Stimulated activated naive CD4-positive, alpha-beta T cell (primary cell): ENCODE data around the gene GRIN2B.

Experiments
- DNase-seq, 6 experiments: peaks; one replicate each; lab custom pipeline; 2025; lab: John Stamatoyannopoulos, UW

The GRIN2B gene

DNA sequence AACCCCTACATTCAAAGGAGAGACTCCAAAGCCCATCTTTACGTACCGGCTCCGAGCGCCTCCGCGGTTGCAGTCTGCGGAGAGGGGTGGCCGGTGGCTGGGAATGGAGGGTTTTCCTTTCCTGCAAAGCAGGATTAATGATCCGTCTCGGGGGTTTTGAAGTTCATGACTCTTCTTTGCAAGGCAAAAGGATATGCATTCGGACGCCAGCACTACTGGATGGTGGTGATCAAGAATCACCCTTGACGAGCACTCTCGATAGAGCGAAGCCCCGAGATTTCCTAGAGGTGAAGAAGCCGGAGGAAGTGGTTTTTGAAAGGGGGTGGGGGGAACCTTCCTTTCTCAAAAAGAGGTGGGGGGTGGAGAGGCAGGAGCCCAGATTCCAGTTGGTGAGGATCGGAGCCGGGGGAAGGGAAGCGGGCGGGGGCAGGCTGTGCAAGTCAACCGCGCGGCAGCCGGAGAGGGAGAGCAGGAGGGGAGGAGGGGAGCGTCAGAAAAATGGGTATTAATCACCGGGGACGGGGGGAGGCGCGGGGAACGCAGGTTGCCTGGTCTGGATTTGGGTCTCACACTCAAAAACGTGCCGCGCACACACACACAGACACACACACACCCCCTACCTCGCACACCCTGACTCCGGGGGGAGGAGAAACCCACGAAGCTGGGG lies at the start of gene GRIN2B:
Gene GRIN2B (minus strand): TSS at position 307 of the 667 bp plus-strand sequence. CDS start 115,394 bp downstream, outside the sequence.
- DNase-seq, result no peak

DNA sequence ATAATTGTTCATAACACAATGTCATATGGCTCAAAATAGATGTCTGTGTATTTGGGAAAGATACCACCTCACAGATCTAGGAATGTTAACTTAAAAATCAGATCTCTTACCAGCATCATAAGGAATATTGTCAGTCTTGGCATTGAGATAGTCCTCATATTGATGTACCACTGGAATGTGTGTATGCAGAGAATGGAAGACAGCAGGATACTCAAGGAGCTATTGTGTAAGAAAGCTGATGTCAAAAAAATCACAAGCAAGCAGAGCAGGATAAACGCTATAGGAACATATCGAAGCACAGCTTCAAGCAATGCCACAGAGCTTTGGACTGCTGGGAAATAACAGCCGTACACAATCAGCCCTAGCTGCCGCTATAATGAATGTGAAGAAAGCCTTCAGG lies 45.1 kb upstream of the GRIN2B start:
- no peak for DNase-seq

DNA sequence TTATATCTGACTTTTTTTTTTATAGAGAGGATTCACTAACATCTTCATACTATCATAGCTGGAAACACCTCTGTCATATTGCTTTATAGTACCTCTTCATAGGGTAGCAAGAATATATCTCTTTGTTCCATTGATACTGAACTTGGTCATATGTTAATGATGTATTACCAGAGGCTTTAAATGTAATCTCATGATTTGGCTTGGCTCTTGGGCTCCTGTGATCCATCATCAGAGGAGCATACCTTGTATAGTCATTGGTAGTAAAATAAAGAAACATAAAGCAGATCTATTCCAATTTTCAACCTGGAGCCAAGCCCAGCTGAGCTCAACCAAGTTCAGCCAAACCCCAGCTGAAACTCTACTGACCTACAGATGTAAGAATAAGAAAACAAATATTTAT lies 43.2 kb upstream of the GRIN2B start:
- DNase-seq, result no peak

DNA sequence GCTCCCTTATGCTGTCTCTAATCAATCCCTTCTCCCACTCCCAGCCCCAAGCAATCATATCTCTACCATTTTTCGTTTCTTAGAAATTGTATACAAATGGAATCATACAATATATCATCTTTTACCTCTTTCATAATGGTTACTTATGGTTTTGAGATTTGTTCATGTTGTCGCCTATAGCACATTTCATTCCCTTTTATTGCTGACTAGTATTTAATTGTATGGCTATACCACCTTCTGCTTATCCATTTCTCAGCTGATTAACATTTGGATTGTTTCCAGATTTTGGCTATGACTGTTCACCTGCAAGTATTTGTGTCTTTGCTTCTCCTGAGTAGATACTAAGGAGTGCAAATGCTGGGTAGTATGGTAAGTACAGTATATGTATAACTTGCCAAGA lies 36.7 kb upstream of the GRIN2B start:
- DNase-seq, result no peak

DNA sequence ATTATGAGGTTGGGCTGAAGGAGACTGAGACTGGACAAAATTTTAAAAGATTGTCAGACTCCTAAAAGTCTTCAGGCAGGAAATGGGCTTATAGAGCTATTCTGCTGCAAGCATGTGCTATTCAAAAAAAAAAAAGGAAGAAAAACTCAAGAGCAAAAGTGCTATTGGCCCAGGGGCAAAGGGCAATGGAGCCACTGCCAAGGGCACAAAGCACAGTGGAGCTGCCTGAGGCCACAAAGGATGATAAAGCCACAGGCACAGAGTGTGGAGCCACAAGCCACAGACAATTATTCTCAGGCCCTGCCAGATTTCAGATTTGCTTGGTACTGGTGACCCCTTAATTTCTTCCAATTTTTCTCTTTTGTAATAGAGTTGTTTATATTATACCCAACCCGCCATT lies 29.6 kb upstream of the GRIN2B start:
- DNase-seq, result no peak

DNA sequence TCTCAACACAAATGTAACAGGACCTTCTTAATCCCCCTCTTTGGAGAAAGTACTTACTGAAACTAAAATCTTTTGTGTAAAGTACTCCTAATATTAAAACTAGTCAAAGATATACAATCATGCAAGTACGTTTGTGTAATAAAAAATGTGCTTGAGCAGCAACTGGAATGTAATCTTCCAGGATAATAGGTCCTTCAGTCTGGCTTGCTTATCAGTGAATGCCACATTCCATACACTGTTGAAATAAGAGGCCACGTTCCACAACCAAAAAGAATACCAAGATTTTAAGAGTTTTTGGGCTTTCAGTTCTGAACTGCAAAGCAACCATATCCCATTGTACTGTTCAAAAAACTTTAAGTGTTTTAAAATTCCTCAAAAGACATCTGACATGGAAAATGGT lies 26.2 kb upstream of the GRIN2B start:
- no peak for DNase-seq

DNA sequence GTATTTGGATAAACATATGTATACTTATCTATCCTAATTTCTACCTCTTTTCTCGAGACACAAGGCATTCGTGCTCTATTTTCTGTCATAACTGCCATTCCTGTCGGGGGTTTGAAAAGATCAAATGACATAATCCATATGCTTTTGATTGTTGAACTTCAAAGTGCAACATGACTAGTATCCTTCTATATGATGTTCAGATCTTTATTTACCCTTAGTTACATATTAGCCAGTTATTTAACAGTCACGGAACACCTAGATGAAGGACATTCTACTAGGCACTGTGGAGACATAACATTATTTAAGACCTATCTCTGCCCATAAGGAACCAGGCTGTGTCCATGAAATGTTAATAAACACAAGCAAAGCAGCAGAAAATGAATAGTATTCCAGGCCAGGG lies 11.2 kb upstream of the GRIN2B start:
- no peak for DNase-seq

DNA sequence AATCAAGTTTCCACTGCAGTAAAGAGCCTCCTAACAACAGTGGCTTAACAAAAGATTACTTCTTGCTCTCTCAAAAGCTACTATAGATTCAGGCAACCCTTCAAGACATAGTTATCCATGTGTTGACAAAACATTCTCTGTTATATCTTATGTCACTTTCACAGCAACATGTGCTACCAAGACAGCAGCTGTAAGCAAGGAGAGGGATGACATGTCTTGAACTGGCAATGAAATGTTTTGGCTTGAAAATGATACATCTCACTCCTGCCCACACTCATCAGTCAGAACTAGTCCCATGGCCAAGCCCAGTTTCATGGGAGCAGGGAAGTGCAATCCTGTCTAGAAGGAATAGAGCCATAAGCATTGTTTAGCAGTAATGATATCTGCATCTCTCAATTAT lies 10.7 kb upstream of the GRIN2B start:
- DNase-seq, result no peak

DNA sequence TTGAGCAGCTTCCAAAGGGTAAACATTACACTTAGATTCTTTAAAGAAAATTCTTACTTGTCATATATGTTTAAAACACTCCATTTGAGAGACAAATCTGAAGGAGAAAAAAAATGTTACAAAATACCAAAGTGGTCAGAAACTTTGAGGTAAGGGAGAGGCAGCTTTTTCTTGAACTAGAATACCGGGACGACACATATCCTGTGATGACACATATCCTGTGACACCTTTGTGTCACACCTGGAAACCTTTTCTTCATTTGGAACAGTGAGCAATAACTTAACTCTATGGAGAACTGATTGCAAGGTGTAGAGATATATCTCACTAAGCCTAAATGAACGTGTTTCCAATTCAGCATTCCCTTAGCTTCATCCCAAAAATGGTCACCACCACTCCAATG lies 4.6 kb upstream of the GRIN2B start:
- DNase-seq, result no peak

DNA sequence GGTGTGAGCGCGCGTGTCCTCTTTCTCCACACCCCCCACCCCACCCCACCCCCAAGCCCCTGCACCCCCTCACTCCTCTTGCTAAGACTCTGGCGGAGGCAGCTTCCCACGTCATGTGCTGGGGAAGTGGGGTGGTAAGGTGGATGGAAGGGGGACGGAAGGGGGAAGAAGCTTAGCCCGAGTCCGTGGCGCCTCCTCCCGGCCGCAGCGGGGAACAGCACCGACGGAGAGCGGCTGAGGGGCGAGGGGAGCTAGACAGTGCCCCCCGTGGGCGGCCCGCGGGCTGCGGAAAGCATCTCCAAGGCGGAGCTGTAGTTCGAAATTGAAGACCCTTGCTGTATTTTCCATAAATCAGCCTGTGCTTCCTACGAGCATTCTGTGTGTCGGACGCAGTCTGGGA lies 588 bp upstream of the GRIN2B start:
- DNase-seq, result no peak

DNA sequence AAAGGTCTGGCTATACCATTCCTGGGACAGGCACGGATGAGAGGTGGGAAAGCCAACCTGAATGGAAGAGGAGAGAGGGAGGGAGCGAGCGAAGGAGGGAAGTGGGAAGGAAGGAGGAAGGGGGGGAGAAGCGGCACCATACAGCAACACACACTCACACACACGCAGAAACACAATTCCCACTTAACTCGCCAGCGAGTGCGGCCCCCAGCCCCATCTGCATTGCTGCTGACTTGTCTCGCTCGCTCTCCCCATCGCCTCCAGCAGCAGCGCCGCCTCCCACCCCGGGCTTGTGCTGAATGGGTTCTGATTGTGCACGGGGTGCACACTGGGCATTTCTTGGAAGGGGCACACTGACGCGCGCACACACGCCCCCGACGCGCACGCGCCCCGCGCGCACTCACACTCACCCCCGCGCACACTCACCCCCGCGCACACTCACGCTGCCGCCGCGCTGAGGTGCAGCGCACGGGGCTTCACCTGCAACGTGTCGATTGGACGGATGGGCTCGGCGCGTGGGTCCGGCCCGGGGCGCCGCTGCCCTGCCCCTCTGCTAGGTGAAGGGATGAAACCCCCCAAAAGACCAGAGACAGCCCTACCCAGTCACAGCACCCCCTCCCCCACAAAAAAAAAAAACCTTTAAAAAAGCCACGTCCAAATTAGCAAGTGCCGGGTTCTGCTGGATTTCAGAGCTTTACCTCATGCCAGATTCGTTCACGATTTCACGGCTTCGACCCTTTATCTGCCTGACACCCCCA lies 685 bp downstream of the GRIN2B start:
- DNase-seq, result no peak

DNA sequence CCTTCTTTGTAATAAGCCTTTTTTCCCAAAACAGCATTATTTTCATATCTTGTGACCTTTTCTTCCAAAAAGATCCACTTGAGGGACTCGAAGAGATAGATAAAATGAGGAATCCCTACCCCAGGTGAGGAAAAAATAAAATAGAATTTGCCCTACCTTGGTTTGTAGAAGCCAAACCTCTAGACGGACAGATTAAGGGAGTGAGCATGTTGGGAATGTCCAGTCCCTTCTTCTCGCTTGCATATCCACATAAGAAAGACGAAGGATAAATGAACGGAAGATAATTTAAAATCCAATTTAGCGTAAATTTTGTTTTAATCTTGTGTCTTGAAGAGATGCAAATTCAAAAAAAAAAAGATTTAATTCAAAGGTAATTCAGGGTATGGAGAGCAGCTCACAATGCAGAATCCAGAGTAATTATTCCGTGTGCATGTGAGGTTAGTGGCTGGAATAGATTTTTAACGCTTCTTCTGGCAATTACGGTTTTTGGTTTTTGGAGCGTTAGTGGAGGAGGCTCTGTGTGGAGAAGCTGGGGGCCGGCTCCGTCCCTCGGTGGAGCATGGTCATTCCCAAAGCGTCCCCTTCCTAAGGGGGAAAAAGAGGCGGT lies 1.5 kb downstream of the GRIN2B start:
- no peak for DNase-seq

DNA sequence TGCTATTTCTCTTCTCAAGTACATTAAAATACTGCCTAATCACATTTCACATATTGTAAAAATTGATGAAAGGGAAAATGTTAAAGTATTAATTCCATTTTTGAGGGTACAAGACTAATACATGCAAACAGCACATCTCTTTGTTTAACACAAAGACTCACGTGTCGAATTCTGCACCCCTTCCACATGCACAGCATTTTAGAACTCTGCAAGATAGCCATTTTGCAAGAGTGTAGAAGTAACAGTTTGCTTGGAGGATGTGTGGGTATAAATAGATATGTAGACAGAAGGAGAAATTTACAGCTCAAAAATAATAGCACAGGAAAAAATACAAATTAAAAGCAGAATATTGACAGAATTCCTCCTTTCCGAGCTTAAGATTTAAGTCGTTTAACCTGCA lies 2.5 kb downstream of the GRIN2B start:
- DNase-seq, result no peak

DNA sequence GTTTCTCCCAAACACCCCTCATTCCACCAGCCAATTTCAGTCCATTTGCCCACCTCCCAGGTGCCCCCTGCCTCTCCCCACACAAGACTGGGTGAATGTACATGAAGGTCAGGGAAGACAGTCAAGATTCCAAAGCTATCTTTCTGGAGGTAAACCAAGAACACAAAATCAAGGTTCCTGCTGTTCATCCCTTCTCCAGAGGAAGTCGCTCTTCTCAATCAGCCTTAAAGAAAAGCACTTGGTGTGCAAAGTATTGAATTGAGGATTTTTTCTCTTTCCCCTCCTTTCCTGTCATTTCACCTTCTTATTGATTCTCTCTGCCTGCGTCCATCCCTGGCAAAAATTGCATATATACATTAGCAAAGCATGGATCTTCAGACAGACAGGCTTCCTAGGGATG lies 4.5 kb downstream of the GRIN2B start:
- DNase-seq, result no peak

DNA sequence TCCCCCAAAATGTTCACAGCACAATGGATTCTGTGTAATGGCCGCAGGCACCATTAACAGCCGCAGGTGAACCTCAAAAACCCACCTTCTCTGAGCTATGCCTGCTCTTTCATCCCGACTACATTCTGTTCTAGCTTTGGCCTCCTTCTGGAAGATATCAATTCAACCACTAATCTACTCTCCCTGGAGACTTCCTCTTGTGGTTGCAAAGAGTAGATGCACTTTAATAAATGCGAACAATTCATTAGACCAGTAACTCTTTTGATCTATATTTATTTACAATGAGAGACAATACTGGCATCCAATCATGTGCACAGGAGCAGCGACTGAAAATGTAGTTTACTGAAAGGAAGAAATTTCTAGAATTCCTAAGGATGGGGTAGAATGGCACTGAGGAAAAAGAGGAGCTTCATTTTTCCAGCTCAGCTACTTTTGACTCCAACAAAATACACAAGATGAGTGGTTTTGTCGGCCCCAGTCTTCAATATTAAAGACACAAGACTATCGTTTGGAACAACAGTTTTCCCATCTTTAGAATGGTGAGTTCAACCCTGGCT lies 5.3 kb downstream of the GRIN2B start:
- no peak for DNase-seq

DNA sequence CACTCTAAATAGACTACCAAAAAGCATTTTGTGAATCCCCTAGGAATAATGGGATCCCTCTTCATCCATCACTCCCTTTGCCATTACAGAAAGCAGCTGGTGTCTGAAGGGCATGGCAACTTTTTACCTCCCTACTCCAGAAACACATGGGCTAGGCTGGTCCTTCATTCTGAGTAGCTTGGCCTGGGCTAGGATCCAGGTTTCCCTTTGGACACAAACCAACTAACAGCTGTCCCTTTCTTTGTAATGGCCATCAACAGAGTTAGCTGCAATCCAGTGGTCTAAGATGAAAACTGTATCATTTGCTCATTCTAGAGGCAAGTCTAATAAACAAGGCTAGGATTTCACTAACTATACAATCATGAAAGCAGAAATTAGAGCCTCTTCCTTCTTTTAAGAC lies 7.4 kb downstream of the GRIN2B start:
- no peak for DNase-seq

DNA sequence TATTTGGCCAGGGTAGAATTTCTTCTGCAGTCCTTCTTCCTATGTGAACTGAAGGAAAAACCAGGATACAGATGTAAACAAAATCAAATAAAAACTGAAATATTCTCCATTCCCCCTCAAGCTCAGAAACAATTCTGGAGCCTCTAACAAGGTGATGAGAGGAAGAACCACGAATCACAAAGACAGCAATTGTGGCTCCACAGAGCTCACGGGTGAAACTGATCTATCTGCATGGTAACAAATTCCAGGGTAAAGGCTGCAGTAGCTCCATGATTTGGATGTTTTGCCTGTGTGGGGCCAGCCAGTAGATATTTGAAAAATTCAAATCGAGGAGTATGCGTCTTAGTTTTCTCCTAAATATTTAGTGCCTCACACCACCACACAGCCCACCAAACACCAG lies 10.6 kb downstream of the GRIN2B start:
- no peak for DNase-seq

DNA sequence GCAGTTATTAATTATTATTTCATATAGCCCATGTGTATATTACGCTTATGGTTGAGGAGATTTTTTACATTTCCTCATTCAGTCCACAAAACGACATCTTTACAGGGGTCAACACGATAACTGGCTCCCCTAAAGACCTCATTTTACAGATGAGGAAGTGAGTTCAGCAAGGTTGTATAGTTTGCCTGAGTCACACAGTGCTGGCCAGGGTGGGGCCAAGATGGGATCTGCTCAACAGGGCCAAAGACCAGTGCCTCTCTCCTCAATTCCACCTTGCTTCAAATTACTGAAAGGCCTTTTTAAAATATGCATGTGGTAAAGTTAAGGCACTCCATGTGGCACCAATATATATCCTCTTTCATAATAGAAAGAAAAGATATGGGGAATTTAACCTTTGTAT lies 13.1 kb downstream of the GRIN2B start:
- DNase-seq, result no peak

DNA sequence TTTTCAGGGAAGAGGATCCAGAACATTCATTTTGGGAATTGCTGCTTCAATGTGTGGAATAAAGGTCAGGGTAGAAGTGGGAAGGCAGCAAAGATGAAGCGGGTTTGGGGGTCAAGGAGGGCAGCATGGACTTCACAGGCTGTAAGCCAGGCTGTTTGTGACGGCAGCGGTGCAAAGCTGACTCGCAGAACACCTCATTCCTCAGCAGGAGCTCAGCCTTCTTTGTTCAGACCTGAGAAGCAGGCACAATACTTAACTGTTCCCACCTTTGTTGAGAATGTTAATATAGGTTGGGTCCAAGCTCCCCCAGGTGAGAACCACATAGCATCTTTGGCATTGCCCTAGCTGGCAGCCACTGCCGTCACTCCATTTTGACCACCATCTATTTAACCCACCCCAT lies 16.7 kb downstream of the GRIN2B start:
- DNase-seq, result no peak

DNA sequence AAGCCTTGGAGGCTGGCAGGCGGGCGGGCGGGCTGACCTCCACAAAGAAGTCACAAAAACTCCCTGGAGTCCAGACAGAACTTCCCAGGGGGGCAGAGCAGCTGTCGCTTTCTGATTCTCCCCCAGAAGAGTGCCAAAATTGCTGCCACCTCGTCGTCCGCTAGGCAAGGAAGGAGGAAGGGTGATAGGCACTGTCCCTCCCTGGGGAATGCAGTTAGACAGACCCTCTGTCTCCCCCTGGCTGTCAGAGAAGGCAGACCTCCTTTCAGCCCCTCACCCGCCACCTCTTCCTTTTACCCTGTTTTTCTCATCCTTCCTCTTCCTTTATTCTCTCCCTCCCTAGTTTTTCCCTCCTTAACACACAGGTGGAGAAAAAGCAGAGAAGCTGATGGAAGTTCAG lies 18.7 kb downstream of the GRIN2B start:
- no peak for DNase-seq

DNA sequence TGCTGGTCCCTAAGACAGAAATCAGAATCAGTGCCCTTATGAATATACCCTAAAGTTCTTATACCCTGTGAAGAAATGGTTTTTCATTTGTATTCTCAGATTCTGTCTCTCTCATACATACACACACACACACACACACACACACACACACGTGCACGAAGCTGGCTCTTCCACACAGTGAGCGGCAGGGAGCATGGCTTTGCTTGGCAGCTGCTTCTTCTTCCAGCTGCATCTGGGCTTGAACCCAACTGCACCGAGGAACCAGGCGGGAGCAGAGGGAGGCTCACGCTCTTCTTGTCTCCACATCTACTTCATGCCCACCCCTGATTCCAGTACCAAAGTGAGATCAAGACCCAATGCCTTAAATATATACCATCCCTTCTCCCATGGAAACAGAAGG lies 19.4 kb downstream of the GRIN2B start:
- no peak for DNase-seq

DNA sequence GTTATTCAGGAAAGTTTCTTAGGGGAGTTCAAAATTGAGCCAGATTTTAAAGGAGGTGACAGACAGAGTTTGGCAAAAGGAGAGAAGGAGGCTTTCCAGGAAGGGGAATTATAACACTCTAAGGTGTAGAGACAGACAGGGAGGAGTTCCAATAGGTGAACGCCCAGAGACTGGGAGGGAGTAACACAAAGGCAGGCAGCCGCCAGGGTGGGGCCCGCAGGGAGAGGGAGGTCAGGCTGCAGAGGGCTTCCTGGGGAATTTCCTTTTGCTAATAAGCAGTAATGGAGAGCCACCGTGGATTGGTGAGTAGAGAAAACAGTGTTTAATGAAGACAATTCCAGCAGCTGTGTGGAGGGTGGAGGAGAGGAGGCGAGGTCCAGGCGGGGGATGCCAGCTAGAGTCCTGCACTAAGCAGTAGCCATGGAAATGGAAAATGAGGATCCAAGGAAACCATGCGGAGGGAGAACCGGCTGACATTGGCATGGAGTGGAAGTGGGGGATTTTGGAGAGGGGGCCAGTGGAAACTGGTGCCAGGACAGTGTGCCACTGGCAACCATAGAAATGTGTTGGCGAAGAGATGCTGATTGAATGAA lies 22.2 kb downstream of the GRIN2B start:
- no peak for DNase-seq

DNA sequence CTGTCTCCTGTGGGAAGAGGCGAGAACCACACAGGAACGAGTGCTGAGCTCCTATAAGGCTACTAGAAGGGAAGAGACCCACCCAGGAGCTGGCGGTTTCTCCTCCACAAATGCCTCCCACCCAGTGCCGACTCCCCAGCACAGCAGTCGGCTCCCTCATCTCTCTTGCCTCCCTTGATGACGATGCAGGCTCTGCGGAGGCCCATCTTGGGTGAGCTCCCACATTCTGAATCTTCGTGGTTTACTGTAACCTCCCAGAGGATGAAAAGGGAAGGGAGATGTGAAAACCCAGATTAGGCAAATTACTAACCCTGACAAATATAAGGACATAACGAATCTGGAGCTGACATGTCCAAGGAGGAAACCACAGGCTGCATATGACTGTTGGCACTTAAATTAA lies 23.8 kb downstream of the GRIN2B start:
- DNase-seq, result no peak
